Cardiac septum (tissue), 1 donor: ENCODE data around the gene NOL4L. TPM values are rescaled to one million over a fixed set of nuclear protein-coding genes. Genes with fewer than 3 reads are reported as not detected.

Experiments
- DNase-seq: peaks from one replicate; pipeline ENCODE4 v3.0.0-alpha.2; 2020; ENCODE audit warnings: low spot score
- intact Hi-C: fragments of 100-400 bp; cut with DNase I; formaldehyde crosslinking; loops from one replicate; pipeline ENCODE4 v1.14.0; 2022
- total RNA-seq: library from RNA; stranded (reverse); fragmentation: NEBNext Ultra II Directional; extraction: Animal tissue kit (Norgen Biotek cat#: 25700); gene quantifications from one replicate; pipeline ENCODE4 v1.2.1, GENCODE V29; 2021
- donor health status: DM: no; HTN: no; CAD: no.

The NOL4L gene
- total RNA-seq, 1 donor from 2014 or later, result 10.4 TPM

DNA sequence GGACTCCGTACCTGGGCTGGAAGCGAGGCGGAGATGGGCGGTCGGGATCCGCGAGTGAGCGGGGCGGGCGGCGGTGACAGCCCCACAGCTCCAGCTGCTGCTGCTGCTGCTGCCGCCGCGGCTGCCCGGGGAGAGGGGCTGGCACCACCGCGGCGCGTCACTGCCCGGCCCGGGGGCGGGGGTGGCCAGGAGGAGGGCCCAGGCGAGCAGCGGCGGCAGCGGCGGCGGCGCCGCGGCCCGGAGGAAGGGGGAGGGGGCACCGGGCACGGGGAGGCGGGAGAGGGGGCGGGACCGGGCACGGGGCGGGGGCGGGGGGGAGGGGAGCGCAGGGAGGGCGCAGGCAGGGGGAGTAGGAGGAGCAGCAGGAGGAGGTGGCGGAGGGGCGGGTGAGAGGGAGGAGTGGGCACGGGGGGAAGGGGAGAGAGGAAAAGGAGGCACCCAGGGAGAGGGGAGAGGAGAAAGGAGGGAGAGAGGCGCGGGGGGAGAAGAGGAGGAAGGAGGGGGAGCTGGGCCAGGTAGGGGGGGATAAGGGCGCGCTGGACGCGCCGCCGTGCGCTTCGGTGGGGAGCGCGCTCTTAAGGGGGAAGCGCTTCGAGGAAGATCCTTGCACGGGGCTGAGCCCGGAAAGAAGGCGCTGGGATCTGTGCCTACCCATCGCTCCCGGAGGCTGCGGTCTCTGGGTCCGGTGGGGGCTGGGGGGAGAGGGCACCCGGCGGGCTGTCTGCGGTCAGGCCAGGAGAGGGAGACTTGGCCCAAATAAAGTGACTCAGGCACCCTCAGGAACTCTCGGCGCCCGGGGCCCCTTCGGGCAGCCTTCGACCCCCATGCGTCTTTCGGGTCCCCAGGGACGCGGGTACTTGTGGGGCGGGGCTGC, 101.5 kb downstream of the NOL4L start:
- peak; percentile 90 for DNase-seq
- intact Hi-C loops, result loop anchor here (5.0 kb wide), 2 partner anchors 126 to 151 kb away; partner anchors contain the start of gene ASXL1

DNA sequence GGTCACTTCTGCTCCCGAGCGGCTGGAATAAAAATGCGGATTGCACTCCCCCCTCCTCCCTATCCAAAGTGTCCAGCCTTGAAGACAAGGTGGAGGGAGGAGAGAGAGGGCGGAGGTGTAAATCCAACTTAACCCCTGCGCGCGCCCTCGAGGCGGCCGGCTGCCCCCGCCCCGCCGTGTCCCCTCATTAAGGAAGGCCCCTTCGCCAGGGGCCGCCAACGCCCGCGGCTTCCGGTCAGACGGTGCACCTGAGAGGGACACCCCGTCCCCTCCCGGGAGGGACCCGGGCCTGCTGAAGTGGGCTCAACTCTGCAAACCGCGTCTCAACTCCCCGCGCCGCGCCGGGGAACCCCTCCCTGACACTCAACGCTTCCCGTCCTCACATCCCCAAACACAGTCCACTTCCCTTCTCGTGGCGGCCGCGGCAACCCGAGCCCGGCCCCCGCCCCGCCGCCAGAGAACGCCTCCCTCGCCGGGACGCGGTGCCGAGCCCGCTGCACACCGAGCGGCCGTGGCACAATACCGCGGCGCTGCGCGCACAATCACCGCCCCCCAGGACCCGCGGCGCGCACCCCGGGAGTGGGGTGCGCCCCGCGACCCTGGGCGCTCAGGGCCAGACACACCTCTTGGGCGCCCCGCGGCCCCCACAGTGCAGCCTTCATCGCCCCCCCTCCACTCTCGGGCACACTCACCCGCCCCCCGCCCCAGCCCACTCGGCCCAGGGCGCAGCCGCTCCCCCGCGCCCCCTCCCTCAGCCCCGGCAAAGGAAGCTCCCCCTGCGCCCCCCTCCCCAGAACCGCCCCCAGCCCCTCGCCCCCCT, 102.5 kb downstream of the NOL4L start:
- intact Hi-C loops, result loop anchor here (5.0 kb wide), 2 partner anchors 125 to 150 kb away; partner anchors contain the start of gene ASXL1
- DNase-seq, result peak; percentile 87

DNA sequence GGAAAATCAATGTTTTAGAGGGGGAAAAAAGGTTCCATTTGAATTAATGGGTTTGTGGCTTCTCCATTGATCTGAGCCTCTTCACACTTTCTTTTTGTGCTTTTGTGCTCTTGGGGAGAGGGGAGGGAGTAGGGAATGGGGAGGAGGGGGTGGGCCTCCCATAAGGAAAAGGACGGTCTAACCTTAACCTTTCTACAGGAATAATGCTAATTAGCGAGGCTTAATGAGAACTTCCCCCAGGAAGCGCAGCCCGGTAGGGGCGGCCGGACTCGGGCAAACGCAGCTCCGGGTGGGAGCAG, 103.0 kb downstream of the NOL4L start:
- DNase-seq, result no peak
- intact Hi-C loops, result loop anchor here (5.0 kb wide), 2 partner anchors 125 to 150 kb away; partner anchors contain the start of gene ASXL1

DNA sequence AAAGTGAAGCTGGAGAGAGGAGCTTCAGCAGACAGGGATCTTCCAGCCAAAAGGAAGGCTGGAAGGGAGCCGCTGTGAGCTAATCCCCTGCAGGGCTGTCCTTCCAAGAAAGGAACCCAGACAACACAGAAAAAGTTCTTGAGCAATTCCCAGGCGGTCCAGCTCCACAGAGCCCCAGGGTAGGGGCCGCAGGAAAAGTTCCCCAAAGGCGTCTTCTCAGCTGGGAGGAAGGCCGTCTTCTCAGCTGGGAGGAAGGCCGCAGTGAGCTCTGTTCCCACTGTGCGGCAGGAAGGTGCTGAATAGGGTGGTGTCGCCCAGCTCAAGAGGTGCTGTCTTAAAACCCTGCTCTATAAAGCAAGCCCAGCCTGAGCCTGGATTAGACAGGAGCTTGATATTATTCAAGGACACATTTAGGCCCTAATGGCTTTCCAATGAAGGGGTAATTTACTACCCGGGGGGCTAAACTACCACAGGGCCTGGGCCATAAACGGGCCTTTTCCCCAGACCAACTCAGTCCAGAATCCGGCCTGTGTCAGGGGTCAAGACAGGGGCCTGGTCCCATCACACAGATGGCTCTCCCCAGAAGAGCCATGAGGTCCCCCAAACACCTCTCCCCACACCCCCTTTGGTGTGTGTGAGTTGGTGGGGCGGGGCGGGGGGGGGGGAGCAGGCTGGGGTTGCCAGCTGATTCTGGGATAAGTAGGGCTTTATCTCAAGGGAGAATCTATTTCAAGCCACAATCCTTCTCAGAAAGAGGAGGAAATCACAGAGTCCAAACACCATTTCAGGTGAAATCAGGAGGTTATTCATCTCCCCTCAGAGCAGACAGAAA, 103.6 kb downstream of the NOL4L start:
- DNase-seq, result no peak
- intact Hi-C loops, result loop anchor here (5.0 kb wide), 2 partner anchors 124 to 149 kb away; partner anchors contain the start of gene ASXL1

DNA sequence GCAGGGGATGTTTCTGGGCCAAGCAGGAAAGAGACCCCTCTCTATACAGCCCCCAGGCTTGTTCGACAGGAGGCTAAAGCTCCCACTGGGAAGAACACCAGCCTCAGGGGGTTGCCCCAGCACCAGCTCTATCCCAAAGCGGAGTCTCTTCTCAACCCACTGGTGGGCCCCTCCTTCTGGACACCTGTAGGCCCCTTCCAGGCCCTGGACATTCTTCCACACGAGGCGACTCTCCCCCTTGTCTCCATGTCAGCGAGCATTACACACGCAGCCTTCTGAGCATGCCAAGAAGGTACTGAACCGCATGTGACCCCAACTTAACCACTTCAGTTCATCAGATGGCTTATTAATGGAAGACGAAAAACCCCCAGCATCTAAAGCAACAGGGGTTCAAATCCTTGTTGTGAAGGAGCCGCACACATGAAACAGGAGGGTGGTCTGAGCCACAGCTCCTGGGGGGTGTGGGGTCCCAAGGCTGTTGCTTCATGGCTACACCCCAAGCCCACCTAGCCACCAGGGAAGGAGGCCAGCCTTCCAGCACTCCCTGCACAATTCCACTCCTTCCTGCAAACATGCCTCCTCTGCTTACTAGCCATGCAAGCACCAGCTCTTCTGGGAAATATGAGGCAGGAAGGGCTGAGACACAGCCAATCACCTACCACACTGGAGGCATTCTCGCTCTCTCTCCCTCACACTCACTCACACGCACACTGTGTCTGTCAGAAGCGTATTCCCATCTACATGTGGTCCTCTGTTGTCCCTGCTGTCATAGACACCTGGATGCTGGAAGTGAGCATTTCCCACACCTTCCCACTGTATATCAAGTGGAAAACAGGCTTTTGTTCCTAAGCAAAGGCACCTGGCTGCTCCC, 104.5 kb downstream of the NOL4L start:
- DNase-seq, result no peak
- intact Hi-C loops, result loop anchor here (5.0 kb wide), 2 partner anchors 123 to 148 kb away; partner anchors contain the start of gene ASXL1

DNA sequence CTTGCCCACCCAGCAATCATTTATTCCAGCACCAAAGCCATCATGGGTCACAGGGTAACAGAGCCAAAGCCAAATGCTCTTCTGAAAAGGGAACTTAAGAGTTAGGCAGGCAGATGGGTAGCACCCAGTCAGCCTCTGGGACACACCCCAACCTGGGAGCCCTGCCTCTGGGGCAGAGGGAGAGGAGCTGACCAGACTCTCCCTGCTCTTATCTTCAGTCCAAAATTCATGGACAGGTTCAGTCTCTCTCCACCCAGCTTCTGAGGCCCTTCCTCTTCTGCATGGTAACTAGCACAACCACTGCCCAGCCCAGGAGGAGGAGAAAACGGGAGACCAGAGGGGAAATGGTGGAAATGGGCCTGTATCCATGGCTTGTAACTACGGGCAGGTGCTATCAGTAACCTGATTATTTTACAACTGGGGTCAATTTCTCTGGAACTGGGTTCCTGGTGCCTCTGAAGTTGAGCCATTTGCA, 105.4 kb downstream of the NOL4L start:
- no peak for DNase-seq
- intact Hi-C loops, result loop anchor here (5.0 kb wide), 4 partner anchors 47 to 272 kb away; partner anchors contain the start of genes ASXL1, PLAGL2 and POFUT1

DNA sequence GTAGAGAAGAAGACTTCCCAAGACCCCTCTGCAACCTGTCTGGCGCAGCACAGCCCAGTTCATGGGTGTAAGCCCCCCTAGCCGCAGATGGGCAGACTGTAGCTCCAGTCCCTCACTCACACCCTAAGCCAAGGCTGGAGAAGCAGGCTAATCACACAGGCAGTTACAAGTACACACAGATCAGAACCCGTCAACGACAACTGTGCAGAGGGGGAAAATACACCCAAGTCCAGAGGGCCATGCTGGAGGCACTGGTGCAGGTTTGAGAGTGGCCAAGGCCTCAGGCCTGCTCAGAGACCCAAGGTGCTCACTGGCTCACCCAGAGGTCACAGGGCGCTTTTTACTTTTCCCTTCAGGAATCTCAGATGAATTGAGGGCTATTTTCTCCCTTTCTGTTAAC, 106.1 kb downstream of the NOL4L start:
- intact Hi-C loops, result loop anchor here (5.0 kb wide), 2 partner anchors 47 to 272 kb away; partner anchors contain the start of genes PLAGL2 and POFUT1
- DNase-seq, result no peak

DNA sequence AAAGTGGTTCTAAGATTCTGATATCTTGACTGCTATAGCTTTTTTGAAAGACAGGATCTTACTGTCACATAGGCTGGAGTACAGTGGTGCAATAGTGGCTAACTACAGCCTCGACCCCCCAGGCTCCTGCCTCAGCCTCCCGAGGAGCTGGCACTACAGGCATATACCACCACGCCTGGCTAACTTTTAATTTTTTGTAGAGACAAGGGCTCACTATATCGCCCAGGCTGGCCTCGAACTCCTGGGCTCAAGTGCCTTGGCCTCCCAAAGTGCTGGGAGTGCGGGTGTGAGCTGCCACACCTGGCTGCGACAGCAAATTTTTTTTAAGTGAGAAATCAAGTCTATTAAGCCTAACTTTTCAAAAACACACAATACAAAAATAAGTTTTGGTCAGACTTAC, 106.6 kb downstream of the NOL4L start:
- DNase-seq, result no peak
- intact Hi-C loops, result loop anchor here (5.0 kb wide), 2 partner anchors 46 to 271 kb away; partner anchors contain the start of genes PLAGL2 and POFUT1

DNA sequence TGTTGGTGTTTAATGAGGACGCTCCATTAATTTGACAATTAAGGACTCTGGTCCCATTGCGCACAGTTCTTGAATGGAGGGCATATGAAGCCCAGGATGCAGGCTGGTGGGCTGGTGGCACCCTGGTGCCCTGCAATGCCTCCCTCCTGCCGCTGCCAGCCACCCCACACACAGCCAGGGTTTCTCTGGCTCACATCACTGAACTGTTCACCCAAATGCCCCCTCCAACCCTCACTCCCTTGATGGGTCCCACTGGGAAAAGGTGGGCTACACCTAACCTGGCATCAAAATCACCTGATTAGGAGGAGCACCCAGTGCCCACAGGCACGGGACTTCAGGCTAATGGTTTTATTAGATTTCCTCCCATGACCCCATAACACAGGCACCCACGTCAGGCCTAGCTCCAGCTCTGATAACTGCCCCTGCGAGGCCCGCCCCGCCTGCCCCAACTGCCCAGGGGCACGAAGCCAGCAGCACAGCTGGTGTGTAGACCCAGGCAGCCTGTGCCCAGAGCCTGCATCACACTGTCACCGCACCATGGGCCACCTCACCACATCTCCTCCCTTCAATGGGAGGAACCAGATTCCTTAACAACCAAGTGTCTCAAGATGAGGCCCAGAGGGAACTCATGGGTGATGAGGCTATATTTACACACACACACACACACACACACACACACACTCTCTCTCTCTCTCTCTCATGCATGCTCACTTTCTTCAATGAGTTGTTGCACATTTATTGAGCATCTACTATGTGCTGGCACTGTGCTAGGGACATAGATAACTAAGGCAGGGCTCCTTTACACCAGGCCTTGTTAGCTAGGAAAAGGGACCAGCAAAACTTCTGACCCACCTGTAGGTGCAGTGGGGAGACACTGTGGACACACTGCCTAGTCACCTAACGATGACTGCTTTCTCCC, 107.3 kb downstream of the NOL4L start:
- no peak for DNase-seq
- intact Hi-C loops, result loop anchor here (5.0 kb wide), 2 partner anchors 46 to 271 kb away; partner anchors contain the start of genes PLAGL2 and POFUT1

DNA sequence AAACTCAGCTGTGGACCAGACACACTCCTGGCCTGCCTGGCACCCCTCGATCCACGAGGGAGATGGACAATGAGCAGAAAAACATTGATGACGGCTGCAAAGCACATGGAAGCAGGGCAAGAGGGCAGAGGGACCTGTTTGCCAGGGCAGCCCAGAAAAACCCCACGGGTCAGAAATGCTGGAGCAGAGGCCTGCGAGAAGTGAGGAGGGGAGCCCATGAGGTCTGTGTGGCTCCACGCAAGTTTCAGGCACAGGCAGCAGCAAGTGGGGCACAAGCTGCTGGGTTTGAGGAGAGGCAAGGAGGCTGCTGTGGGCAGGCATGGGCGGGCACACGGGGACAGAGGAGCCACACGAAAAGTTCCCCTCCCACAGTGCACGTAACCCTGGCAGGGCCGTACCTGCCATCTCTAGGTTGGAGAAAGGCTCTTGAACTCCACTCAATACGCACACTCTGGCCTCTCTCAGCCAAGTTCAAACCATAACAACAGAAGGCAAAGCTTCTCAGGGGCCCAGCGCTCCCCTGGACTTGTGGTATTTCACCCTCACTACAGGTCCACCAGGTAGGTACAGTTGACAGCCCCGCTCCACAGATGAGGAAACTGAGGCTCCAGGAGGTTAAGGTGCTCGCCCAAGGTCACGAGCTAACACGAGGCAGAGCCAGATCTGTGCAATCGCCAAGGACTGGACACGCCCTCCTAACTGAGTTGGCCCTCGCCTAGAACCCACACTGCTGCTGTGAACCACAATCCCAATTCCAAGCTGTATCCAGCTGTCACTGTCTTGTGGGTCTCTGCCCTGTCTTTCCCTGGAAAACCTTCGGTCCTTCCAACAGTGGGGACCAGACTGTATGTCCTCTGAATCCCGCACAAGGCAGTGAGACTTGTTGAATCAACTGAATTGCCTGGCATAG, 108.2 kb downstream of the NOL4L start:
- intact Hi-C loops, result loop anchor here (5.0 kb wide), 2 partner anchors 45 to 270 kb away; partner anchors contain the start of genes PLAGL2 and POFUT1
- no peak for DNase-seq

DNA sequence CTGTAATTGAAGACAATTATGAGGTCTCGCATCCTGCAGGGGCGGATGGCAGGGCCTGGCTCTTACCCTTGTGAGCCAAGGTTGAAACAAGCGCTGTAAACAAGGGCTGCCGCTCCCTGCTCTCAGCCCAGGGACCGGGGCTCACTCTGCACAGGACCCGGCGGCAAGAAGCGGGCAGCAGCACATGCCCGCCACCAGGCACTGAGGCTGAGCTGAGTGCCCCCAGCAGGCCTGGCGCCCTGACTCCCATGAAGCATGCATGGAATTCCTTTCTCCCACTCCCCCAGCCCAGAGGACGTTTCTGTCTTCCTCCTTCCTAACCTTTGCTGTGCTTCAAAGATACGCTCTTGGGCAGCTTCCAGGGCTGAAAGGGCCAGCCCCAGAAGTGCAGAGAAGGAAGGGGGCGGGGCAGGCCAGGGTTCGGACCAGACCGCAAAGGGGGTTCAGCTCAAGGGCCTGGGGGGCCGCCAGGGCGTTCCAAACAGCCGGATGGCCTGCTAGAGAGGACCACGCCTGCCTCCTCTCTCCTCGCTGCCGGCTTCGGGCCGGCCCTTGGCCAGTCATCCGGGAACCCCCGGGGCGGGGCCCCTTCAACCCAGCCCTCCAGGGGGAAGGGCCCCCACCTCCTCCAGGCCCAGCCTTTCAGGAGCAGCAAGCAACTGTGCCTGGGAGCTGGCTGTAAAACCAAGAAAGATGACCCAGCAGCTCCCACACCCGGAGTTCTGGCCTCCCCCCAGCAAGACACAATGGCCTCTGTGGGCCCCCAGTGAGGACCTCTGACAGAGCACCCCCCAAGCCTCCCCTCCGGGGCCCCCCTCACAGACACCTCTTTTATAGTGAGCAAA, 109.9 kb downstream of the NOL4L start:
- DNase-seq, result peak; percentile 94
- intact Hi-C loops, result loop anchor here (5.0 kb wide), 3 partner anchors 42 to 268 kb away; partner anchors contain the start of genes PLAGL2 and POFUT1

DNA sequence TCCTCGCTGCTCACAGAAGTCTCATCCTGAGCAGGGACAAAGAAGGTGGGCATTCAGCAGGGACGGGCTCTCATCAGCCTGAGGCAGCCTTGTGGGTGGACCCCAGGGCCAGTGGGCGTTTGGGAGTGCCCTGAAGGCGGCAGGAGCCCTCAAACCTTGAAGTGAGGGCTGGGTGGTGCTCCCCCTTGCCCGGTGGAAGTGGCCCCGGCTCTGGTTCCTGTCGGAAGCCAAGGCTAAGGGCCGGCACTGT, 110.5 kb downstream of the NOL4L start:
- no peak for DNase-seq
- intact Hi-C loops, result loop anchor here (5.0 kb wide), 1 partner anchor 43 kb away; no protein-coding TSS in a partner anchor

DNA sequence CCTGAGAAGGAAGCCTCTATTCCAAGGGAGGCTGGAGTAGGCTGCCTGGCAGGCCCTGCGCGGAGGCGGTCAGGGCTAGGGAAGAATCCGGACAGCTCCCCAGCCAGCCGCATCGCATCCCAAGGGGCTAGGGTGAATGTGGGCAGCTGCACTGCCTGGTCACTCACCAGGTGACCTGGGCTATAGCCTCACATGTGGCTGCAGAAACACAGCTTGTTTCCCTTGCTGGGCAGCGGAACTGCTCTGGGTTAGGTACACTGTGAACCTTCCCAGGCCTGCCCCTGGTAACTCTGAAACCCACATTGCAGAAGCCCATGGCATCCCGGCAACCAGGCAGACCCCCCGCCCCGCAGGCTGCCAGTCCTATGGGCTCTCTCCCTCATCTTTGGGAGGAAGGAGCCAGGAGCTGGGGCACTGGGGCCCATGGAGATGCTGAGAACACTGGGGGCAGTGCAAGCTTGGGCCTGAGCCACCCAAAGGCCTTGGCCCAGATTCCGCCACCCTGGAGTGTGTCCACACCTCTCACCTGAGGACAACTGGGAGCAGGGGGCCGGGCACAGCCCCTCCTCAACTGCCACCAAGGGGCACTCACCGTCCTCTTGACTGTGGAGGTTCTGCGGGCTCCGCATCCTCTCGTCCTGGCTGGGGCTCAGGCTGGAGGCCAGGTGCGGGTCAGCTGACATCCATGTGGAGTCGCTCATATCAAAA, 111.0 kb downstream of the NOL4L start:
- intact Hi-C loops, result loop anchor here (5.0 kb wide), 1 partner anchor 43 kb away; no protein-coding TSS in a partner anchor
- no peak for DNase-seq

DNA sequence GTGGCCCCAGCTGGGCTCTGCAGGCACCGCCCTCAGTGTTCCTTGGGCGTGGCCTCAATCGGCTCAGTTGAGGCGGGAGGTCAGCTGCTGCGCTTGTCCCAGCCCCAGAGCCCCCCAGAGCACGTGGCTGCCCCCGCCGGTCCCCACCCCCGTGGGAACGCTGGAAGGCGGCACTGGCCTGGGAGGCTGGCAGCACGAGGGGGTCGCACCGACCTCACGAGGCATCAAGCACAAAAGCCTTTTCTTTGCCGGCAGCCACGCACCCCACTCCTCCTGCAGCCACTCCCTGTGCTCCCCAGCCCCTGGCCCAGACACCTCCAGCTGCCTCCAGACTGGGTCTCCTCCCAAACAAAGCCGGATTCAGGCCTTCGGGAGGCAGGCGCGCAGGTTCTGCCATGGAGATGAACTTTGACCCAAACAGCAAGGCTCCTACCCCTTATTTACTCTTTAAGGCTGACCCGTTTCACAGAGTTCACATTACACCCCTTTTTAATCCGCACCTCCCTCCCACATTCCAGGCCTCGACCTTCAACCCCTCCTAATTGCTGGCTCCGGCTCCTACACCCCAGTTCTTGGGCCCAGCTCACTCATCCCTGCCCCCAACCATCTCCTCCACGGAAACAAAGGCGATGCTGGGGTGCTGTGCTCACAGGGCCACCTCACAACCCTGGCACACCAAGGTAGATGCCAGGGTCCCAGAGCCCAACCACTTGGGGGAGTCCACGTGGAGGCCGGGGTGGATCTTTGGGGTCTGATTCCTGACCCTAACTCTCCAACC, 111.7 kb downstream of the NOL4L start:
- DNase-seq, result no peak
- intact Hi-C loops, result loop anchor here (5.0 kb wide), 1 partner anchor 44 kb away; no protein-coding TSS in a partner anchor
